Mucosa of descending colon (tissue), 3 donors: ENCODE measurements around the gene MYL9. TPM values are rescaled to one million over a fixed set of nuclear protein-coding genes. Genes with fewer than 3 reads are reported as not detected.

ENCODE experiments used
- ATAC-seq: fragments of 200-7000 bp; cut with Tn5 transposase; one replicate; pipeline ENCODE4 v1.9.1; 2020; ENCODE audit warnings: mild to moderate bottlenecking, moderate library complexity
- DNase-seq, 3 donors: peaks; one replicate each; pipeline ENCODE4 v3.0.0-alpha.2; 2020
- H3K36me3 ChIP-seq: fragments of 200-600 bp; one replicate; pipeline ENCODE4 v1.8.0; 2021; ENCODE audit warnings: low read depth, mild to moderate bottlenecking
- H3K4me1 ChIP-seq: fragments of 200-600 bp; one replicate; pipeline ENCODE4 v1.8.0; 2021; ENCODE audit warnings: low read depth, mild to moderate bottlenecking
- H3K4me3 ChIP-seq: fragments of 200-600 bp; one replicate; pipeline ENCODE4 v1.8.0; 2021; ENCODE audit warnings: mild to moderate bottlenecking
- H3K9me3 ChIP-seq: fragments of 200-600 bp; one replicate; pipeline ENCODE4 v1.8.0; 2021; ENCODE audit warnings: mild to moderate bottlenecking
- CTCF ChIP-seq: fragments of 200-600 bp; IDR thresholded peaks from one replicate; pipeline ENCODE4 v1.8.0; 2022; ENCODE audit warnings: antibody characterized with exemption, mild to moderate bottlenecking
- intact Hi-C, 2 donors: fragments of 100-400 bp; cut with DNase I in 1 of 2; cut with micrococcal nuclease in 1 of 2; formaldehyde crosslinking; loops; one replicate each; pipeline versions ENCODE4 v1.11.0 to v1.11.1; 2022; cut with DNase I, micrococcal nuclease
- total RNA-seq, 3 donors: library from RNA; stranded (reverse); fragmentation: NEBNext Ultra II Directional in 2 of 3; extraction: Animal tissue kit (Norgen Biotek cat#: 25700) in 2 of 3; gene quantifications; one replicate each; pipeline versions ENCODE4 v1.2.1 to v1.2.4, GENCODE V29; 2021 to 2023
- donor health status: DM: no; HTN: no; CAD: no; lungs with moderate emphysema.
- donor health status: DM: no; HTN: no; CAD: no.
- donor health status: DM: no; HTN: yes; CAD: no.

Gene MYL9
- total RNA-seq, 3 donors from 2014 or later = 74.3 to 3,203 (median 259) TPM

- H3K4me1 ChIP-seq = peaks cover 5% of the 10 kb centered on the region
- intact Hi-C loops = no loop called here
- ATAC-seq (no peak), DNase-seq (no peak)
- H3K9me3 ChIP-seq = no peaks in the 10 kb centered on the region
- H3K36me3 ChIP-seq = no peaks in the 10 kb centered on the region
- TF ChIP-seq CTCF = no peak
- H3K4me3 ChIP-seq = no peak overlapping the region
Measured at GRCh38 chr20:36569847-36570429, 28.6 kb downstream of the MYL9 start.

GRCh38 chr20:36571564-36572504 is 30.5 kb downstream of the MYL9 start:
- DNase-seq = no peak
- intact Hi-C loops = no loop called here
- H3K4me1 ChIP-seq = peaks cover 13% of the 10 kb centered on the region
- H3K4me3 ChIP-seq = no peak overlapping the region
- ATAC-seq = no peak
- H3K9me3 ChIP-seq = no peaks in the 10 kb centered on the region
- no peak for TF ChIP-seq CTCF
- no peaks in the 10 kb centered on the region for H3K36me3 ChIP-seq

- Histone ChIP-seq H3K36me3 (no peaks in the 10 kb centered on the region), H3K4me1 (peaks cover 13% of the 10 kb centered on the region), H3K9me3 (no peaks in the 10 kb centered on the region), H3K4me3 (no peak overlapping the region)
- DNase-seq = peak in 2 of 3 donors; percentile 26 to 39
- intact Hi-C loops = no loop called here
- TF ChIP-seq CTCF = no peak
- peak; percentile 10 for ATAC-seq
Measured at GRCh38 chr20:36572701-36573102, 31.4 kb downstream of the MYL9 start.

GRCh38 chr20:36573103-36573797 is 31.9 kb downstream of the MYL9 start, which contains the start of gene TGIF2:
TSS of gene TGIF2 (plus strand) at chr20:36573597. CDS start at chr20:36578775, 5,178 bp downstream.
- Histone ChIP-seq H3K36me3 (no peaks in the 10 kb centered on the region), H3K4me1 (peaks cover 13% of the 10 kb centered on the region), H3K4me3 (peak within 1 kb of the TSS; percentile 34), H3K9me3 (no peaks in the 10 kb centered on the region)
- ATAC-seq (peak; percentile 84), DNase-seq (peak; percentile 74 to 92 (median 85))
- intact Hi-C loops = no loop called here
- no peak for TF ChIP-seq CTCF

GRCh38 chr20:36573798-36574365 is 32.6 kb downstream of the MYL9 start:
- Histone ChIP-seq H3K4me1 (peaks cover 13% of the 10 kb centered on the region), H3K4me3 (peak overlapping the region; percentile 34), H3K36me3 (no peaks in the 10 kb centered on the region), H3K9me3 (no peaks in the 10 kb centered on the region)
- intact Hi-C loops = no loop called here
- ATAC-seq = peak; percentile 26
- DNase-seq = peak in 2 of 3 donors; percentile 42 to 57
- no peak for TF ChIP-seq CTCF
